ENCODE measurements around the gene ZGPAT. TPM values are rescaled to one million over a fixed set of nuclear protein-coding genes. Genes with fewer than 3 reads are reported as not detected.

Gene ZGPAT
- polyA plus RNA-seq, 6 donors from 2014 or later = 25.5 to 58.2 (median 28.1) TPM

GRCh38 chr20:63739130-63740069, 31.6 kb downstream of the ZGPAT start, which contains the start of gene SLC2A4RG:
Gene SLC2A4RG, plus strand, starts transcription at chr20:63739776. Its CDS starts 137 bp downstream, at chr20:63739913.
- Mint-ChIP-seq H3K36me3 (no peaks in the 10 kb centered on the region), H3K4me1 (peaks cover 8 to 29% (median 14%) of the 10 kb centered on the region in 3 donors)

GRCh38 chr20:63740070-63740626, 32.3 kb downstream of the ZGPAT start:
- Mint-ChIP-seq H3K36me3 (no peaks in the 10 kb centered on the region), H3K27me3 (no peaks in the 10 kb centered on the region), H3K4me3 (peak overlapping the region in 7 of 8 donors; percentile 34 to 83 (median 58)), H3K27ac (no peak overlapping the region), H3K9me3 (no peaks in the 10 kb centered on the region), H3K4me1 (peaks cover 8 to 29% (median 14%) of the 10 kb centered on the region in 3 donors)
- DNase-seq (peak; percentile 29), ATAC-seq (ENCODE audit: low read depth in 2 of 2) (peak; percentile 3 to 4)

More at GRCh38 chr20:63739130-63740069, 31.6 kb downstream of the ZGPAT start, which contains the start of gene SLC2A4RG:
- Mint-ChIP-seq H3K4me3 (peak within 1 kb of the TSS; percentile 15 to 86 (median 57)), H3K27me3 (no peaks in the 10 kb centered on the region), H3K27ac (no peak within 1 kb of the TSS), H3K9me3 (no peaks in the 10 kb centered on the region)
- peak; percentile 31 to 43 for ATAC-seq (ENCODE audit: low read depth in 2 of 2)
- DNase-seq = peak; percentile 57

DNA sequence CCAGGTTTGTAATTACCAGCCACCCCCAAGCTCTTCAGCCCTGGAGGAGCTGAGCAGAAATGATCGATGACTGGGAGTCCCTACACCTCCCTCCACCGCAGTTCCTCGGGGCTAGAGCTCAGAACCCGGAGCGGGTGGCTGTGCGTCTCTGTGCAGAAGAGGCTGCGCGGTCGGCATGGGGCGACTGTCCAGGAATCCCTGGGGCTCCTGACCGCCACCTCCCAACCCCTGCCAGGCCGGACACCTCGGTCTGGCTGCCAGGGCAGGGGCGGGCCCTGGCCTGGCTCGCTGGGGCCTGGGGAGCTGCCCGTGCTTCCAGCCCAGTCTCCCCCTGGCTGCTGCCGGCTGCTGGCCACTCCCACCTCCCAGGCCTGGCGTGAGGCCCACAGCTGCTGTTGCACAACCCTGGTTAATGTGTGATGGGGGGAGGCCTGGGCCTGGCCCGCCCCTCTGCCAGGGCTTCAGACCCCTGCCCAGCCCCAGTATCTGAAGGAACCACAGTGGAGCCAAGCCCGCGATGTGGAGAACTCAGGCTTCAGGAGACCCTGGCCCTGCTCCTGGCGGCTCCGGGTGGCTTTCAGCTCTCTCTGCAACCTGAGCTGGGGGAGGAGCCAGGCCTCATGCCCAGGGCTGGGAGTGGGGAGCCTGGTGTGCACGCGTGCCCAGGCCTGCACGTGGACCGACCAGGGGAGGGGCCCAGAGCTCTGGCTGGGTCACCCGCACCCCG, 33.0 kb downstream of the ZGPAT start:
- no peak for ATAC-seq (ENCODE audit: low read depth in 2 of 2)
- peak; percentile 18 for DNase-seq
- Mint-ChIP-seq H3K27me3 (no peaks in the 10 kb centered on the region), H3K36me3 (no peaks in the 10 kb centered on the region), H3K27ac (no peak overlapping the region), H3K9me3 (no peaks in the 10 kb centered on the region), H3K4me3 (peak overlapping the region in 7 of 8 donors; percentile 39 to 83 (median 58)), H3K4me1 (peaks cover 8 to 22% (median 14%) of the 10 kb centered on the region in 3 donors)

DNA sequence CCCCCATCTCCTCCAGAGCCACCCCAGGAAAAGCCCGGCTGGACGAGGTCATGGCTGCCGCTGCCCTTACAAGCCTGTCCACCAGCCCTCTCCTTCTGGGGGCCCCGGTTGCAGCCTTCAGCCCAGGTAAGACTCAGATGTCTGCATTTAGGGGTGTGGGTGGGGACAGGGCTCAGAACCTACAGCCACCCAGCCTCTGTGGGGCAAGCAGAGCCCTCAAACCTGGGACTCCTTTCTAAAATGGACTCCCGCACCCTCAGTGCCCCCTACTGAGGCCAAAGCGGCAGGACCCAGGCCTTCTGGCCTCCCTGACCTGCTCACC, 33.5 kb downstream of the ZGPAT start:
- Mint-ChIP-seq H3K9me3 (no peaks in the 10 kb centered on the region), H3K27me3 (no peaks in the 10 kb centered on the region), H3K4me3 (peak overlapping the region in 4 of 8 donors; percentile 28 to 74 (median 62)), H3K27ac (peak overlapping the region in 1 of 6 donors; percentile 56), H3K36me3 (no peaks in the 10 kb centered on the region), H3K4me1 (peaks cover 3 to 17% (median 9%) of the 10 kb centered on the region in 3 donors)
- DNase-seq (no peak), ATAC-seq (ENCODE audit: low read depth in 2 of 2) (no peak)

DNA sequence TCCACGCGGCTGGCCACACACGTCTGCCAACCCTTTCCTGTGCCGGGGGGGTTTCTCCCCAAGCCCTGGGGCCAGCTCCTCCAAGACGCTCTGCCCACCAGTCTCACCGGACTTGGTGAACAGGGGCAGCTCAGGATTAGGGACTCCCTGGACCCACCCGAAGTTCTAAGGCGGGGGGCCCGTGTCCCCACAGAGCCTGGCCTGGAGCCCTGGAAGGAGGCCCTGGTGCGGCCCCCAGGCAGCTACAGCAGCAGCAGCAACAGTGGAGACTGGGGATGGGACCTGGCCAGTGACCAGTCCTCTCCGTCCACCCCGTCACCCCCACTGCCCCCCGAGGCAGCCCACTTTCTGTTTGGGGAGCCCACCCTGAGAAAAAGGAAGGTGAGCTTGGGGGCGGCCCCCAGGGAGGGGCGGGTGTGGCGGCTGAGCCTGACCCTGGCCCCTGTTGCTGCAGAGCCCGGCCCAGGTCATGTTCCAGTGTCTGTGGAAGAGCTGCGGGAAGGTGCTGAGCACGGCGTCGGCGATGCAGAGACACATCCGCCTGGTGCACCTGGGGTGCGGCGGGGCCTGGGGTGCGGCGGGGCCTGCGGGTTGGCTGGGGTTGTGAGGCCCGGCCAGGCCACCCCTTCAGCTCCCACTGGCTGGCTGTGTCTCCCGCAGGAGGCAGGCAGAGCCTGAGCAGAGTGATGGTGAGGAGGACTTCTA, 34.0 kb downstream of the ZGPAT start:
- H3K27me3 Mint-ChIP-seq = no peaks in the 10 kb centered on the region

GRCh38 chr20:63742381-63743024, 34.7 kb downstream of the ZGPAT start:
- H3K27me3 Mint-ChIP-seq = no peaks in the 10 kb centered on the region
- ATAC-seq (ENCODE audit: low read depth in 2 of 2) = no peak

More for the DNA sequence above, 34.0 kb downstream of the ZGPAT start:
- peak overlapping the region in 3 of 8 donors; percentile 41 to 67 (median 58) for H3K4me3 Mint-ChIP-seq
- no peaks in the 10 kb centered on the region for H3K36me3 Mint-ChIP-seq
- H3K27ac Mint-ChIP-seq = no peak overlapping the region
- DNase-seq (no peak), ATAC-seq (ENCODE audit: low read depth in 2 of 2) (no peak)
- H3K4me1 Mint-ChIP-seq = peaks cover 0 to 12% (median 4%) of the 10 kb centered on the region in 3 donors
- H3K9me3 Mint-ChIP-seq = no peaks in the 10 kb centered on the region

DNA sequence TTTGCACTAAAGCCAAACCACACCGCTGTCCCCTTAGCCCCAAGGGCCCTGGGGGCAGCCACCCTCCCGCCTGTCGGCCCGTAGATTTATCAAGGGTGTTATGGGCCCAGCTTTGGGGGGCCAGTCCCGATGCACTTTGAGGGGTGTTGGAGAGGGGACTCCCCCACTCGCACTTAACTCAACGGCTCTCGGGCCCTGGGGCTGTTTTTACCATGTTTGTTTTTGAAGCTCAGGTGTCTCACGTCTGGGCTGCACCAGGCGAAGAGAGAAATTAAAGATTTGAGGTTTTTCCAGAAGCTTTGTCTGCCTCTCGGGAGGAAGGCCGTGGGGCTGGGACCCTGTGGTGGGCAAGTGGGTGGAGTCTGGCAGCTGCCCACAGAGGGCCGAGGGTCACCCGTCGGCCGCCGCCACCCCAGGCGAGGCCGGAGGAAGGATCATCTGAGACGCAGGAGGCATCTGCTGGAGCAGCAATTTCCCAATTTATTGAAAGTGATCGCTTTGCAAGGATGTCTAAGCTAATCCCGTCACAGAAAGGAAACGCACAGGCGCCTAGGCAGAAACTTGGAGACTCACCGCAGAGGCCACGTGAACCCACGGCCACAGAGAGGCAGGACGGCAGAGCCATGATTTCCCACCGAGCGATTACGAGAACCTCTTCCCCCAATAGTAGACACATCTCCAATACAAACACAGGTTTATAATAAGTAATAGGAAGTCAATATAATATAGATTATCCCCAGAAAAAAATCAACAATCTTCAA, 35.6 kb downstream of the ZGPAT start:
- H3K4me3 Mint-ChIP-seq = peak overlapping the region in 3 of 8 donors; percentile 29 to 74 (median 31)
- no peaks in the 10 kb centered on the region for H3K36me3 Mint-ChIP-seq
- ATAC-seq (ENCODE audit: low read depth in 2 of 2) (no peak), DNase-seq (no peak)
- H3K27me3 Mint-ChIP-seq = no peaks in the 10 kb centered on the region
- no peaks in the 10 kb centered on the region for H3K9me3 Mint-ChIP-seq
- no peak overlapping the region for H3K27ac Mint-ChIP-seq
- peaks cover 0 to 4% (median 0%) of the 10 kb centered on the region in 3 donors for H3K4me1 Mint-ChIP-seq

More at GRCh38 chr20:63742381-63743024, 34.7 kb downstream of the ZGPAT start:
- Mint-ChIP-seq H3K4me3 (no peak overlapping the region), H3K4me1 (peaks cover 0 to 7% (median 0%) of the 10 kb centered on the region in 3 donors), H3K36me3 (no peaks in the 10 kb centered on the region), H3K27ac (no peak overlapping the region), H3K9me3 (no peaks in the 10 kb centered on the region)
- no peak for DNase-seq

- no peaks in the 10 kb centered on the region for H3K36me3 Mint-ChIP-seq
- DNase-seq (no peak), ATAC-seq (ENCODE audit: low read depth in 2 of 2) (no peak)
- H3K4me1 Mint-ChIP-seq = no peaks in the 10 kb centered on the region
- no peaks in the 10 kb centered on the region for H3K9me3 Mint-ChIP-seq
- H3K4me3 Mint-ChIP-seq = no peak overlapping the region
- no peak overlapping the region for H3K27ac Mint-ChIP-seq
- no peaks in the 10 kb centered on the region for H3K27me3 Mint-ChIP-seq
Observed at GRCh38 chr20:63744158-63744557, 36.3 kb downstream of the ZGPAT start.

DNA sequence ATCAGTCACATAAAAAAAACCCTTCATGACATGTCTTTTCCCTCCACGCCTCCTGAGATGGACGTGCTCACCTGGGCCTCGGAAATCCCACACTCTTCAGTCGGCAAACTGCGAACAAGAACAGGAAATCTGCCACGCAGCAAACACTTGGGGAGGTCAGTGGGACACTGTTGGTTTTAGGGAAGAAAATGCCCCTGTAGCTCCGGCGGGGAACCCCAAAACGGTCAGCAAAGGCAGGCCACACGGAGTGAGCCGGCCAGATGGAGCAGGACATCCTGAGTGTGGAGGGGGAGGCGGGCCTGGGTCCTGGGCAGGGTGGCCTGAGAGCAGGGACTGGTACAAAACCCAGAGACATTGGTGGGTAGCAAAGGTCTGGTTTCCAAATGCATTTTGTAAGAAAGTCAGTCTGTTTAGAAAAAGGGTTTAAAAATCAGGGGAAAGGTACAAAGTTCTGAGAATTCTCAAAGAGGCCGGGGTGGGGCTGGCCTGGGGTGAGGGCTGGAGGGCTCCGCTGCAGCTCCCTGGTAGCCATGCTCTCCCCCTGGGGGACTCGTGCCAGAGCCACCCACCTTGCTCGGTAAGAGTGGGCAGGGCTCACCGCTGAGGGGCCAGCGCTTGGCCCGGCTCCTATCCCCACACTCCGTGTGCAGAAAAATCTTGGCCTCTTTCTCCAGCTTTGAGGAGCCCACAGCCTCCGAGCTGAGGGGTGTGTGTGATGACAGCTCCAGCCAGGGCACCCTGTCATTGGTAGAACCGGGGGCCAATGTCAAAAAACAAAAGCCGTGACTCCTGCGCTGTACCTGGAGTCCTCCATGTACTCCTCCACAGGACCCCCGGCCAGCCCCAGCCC, 37.0 kb downstream of the ZGPAT start:
- Mint-ChIP-seq H3K27ac (no peak overlapping the region), H3K36me3 (no peaks in the 10 kb centered on the region), H3K9me3 (no peaks in the 10 kb centered on the region), H3K4me3 (no peak overlapping the region), H3K4me1 (no peaks in the 10 kb centered on the region), H3K27me3 (no peaks in the 10 kb centered on the region)
- DNase-seq (no peak), ATAC-seq (ENCODE audit: low read depth in 2 of 2) (no peak)

GRCh38 chr20:63745424-63745805, 37.6 kb downstream of the ZGPAT start:
- peak overlapping the region in 1 of 6 donors; percentile 59 for H3K27ac Mint-ChIP-seq
- H3K36me3 Mint-ChIP-seq = no peaks in the 10 kb centered on the region
- ATAC-seq (ENCODE audit: low read depth in 2 of 2) (no peak), DNase-seq (no peak)
- no peak overlapping the region for H3K4me3 Mint-ChIP-seq
- no peaks in the 10 kb centered on the region for H3K4me1 Mint-ChIP-seq
- no peaks in the 10 kb centered on the region for H3K9me3 Mint-ChIP-seq
- no peaks in the 10 kb centered on the region for H3K27me3 Mint-ChIP-seq

- Mint-ChIP-seq H3K4me1 (no peaks in the 10 kb centered on the region), H3K36me3 (no peaks in the 10 kb centered on the region), H3K27ac (peak overlapping the region in 1 of 6 donors; percentile 59), H3K27me3 (no peaks in the 10 kb centered on the region), H3K4me3 (no peak overlapping the region), H3K9me3 (no peaks in the 10 kb centered on the region)
- no peak for ATAC-seq (ENCODE audit: low read depth in 2 of 2)
- DNase-seq = no peak
Observed at GRCh38 chr20:63745961-63746731, 38.3 kb downstream of the ZGPAT start.
